ENCODE results near the gene DLGAP4.
"Not testable (repeated sequence)": the region's sequence is repeated elsewhere in the genome, so short reads cannot be mapped to it uniquely, and the experiment has no call there.

Gene DLGAP4

DNA sequence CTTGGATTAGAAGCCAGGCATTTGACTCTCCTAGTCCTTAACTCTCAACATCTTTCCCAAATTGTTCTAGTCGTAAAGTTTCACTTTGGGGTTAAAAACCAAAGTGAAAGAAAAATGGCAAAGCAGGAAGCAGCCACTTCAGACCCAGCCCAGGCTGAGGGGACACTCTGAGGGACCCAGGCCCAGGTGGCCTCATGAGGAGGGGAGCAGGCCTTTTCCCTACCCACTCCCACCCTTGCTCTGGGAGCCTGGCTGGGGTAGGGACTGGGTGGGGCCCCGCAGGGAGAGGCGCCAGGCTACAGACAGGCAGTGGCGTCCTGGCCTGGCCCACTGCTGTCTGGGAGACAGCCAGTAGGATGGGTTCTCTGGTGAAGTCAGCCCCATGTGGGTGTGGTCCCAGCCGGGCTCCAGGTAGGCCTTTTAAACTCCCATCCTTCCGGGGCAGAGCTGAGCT lies 166.5 kb downstream of the DLGAP4 start:
- peak overlapping the region; percentile 42 for H3K9ac ChIP-seq (ENCODE audit: insufficient read length, low read depth)
- H3K36me3 ChIP-seq (ENCODE audit: insufficient read depth, insufficient read length, low read length): peaks cover 51% of the 10 kb centered on the region
- no peak for DNase-seq (ENCODE audit: low read depth, low spot score)
- H3K4me3 ChIP-seq (ENCODE audit: insufficient read length, low read depth): no peak overlapping the region
- H3K27me3 ChIP-seq (ENCODE audit: insufficient read depth, insufficient read length): no peaks in the 10 kb centered on the region
- no peak for TF ChIP-seq YY1 (IDR thresholded peaks at IDR 0.05; ENCODE audit: insufficient read depth, insufficient read length)
- no peak for TF ChIP-seq ZNF274 (IDR thresholded peaks at IDR 0.05; ENCODE audit: low read depth, low read length)
- no peak for TF ChIP-seq SUZ12 (IDR thresholded peaks at IDR 0.05; ENCODE audit: extremely low read depth, insufficient read depth, insufficient read length)
- H3K9me3 ChIP-seq (ENCODE audit: insufficient read depth, low read length): no peaks in the 10 kb centered on the region
- H3K4me1 ChIP-seq (ENCODE audit: insufficient read depth, insufficient read length): peaks cover 19% of the 10 kb centered on the region

DNA sequence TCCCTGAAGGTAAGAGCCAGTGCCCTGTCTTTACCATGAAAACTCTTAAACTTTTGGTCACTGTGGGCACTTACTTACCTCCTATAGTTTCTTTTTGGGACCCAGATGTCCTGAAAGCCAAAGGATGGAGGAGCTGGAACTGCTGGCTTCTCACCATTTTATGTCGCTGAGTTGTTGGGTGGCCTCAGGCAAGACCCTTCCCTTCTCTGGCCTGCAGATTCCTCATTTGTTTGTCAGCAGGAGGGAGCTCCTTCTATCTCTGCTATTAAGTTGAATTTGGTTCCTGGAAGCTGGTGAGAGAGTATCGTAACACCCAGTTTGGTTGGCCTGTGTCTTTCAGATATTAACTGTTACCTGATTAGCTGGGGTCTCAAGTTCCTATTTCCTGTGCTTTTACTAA lies 167.0 kb downstream of the DLGAP4 start:
- Histone ChIP-seq H3K4me1 (ENCODE audit: insufficient read depth, insufficient read length) (peaks cover 14% of the 10 kb centered on the region), H3K27me3 (ENCODE audit: insufficient read depth, insufficient read length) (no peaks in the 10 kb centered on the region), H3K4me3 (ENCODE audit: insufficient read length, low read depth) (no peak overlapping the region), H3K36me3 (ENCODE audit: insufficient read depth, insufficient read length, low read length) (peaks cover 51% of the 10 kb centered on the region), H3K9me3 (ENCODE audit: insufficient read depth, low read length) (no peaks in the 10 kb centered on the region), H3K9ac (ENCODE audit: insufficient read length, low read depth) (peak overlapping the region; percentile 43)
- DNase-seq (ENCODE audit: low read depth, low spot score): no peak
- TF ChIP-seq YY1 (IDR thresholded peaks at IDR 0.05; ENCODE audit: insufficient read depth, insufficient read length) (no peak), ZNF274 (IDR thresholded peaks at IDR 0.05; ENCODE audit: low read depth, low read length) (no peak), SUZ12 (IDR thresholded peaks at IDR 0.05; ENCODE audit: extremely low read depth, insufficient read depth, insufficient read length) (no peak)

DNA sequence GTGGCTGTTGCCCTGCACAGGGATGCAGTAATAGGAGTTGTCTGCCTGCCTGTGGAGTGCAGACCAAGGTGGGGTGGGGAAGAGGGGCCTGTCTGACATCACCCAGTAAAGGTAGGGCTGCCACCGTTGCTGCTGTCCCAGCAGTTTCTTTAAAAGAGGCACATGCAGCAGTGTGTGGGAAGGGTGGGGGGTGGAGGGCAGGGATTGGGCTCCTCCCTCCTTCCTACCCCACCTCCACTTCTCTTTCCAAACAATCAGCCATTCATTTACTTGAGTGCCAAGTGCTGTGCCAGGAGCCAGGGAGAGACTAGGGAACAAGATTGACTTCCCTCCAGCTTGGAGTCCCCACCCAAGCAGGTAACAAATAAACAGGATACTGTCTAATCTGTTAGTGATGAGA lies 168.4 kb downstream of the DLGAP4 start:
- Histone ChIP-seq H3K27me3 (ENCODE audit: insufficient read depth, insufficient read length) (no peaks in the 10 kb centered on the region), H3K4me1 (ENCODE audit: insufficient read depth, insufficient read length) (peaks cover 13% of the 10 kb centered on the region), H3K4me3 (ENCODE audit: insufficient read length, low read depth) (no peak overlapping the region), H3K36me3 (ENCODE audit: insufficient read depth, insufficient read length, low read length) (peaks cover 51% of the 10 kb centered on the region), H3K9ac (ENCODE audit: insufficient read length, low read depth) (peak overlapping the region; percentile 28), H3K9me3 (ENCODE audit: insufficient read depth, low read length) (no peaks in the 10 kb centered on the region)
- TF ChIP-seq ZNF274 (IDR thresholded peaks at IDR 0.05; ENCODE audit: low read depth, low read length) (no peak), SUZ12 (IDR thresholded peaks at IDR 0.05; ENCODE audit: extremely low read depth, insufficient read depth, insufficient read length) (no peak), YY1 (IDR thresholded peaks at IDR 0.05; ENCODE audit: insufficient read depth, insufficient read length) (no peak)
- no peak for DNase-seq (ENCODE audit: low read depth, low spot score)

DNA sequence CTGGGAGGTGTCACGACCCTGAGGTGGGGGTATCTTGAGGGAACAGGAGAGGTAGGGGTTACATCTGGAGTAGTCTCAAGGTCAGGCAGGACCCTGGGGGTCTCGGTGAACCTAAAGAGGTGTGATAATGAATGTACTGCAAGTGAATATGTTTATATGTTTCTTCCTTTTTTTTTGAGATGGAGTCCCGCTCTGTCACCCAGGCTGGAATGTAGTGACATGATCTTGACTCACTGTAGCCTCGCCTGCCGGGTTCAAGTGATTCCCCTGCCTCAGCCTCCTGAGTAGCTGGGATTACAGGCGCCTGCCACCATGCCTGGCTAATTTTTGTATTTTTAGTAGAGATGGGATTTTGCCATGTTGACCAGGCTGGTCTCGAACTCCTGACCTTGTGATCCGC lies 168.9 kb downstream of the DLGAP4 start:
- not testable (repeated sequence) for H3K9ac ChIP-seq (ENCODE audit: insufficient read length, low read depth); H3K4me3 ChIP-seq (ENCODE audit: insufficient read length, low read depth); H3K27me3 ChIP-seq (ENCODE audit: insufficient read depth, insufficient read length); H3K9me3 ChIP-seq (ENCODE audit: insufficient read depth, low read length); DNase-seq (ENCODE audit: low read depth, low spot score)
- peaks cover 13% of the 10 kb centered on the region for H3K4me1 ChIP-seq (ENCODE audit: insufficient read depth, insufficient read length)
- peaks cover 54% of the 10 kb centered on the region for H3K36me3 ChIP-seq (ENCODE audit: insufficient read depth, insufficient read length, low read length)

DNA sequence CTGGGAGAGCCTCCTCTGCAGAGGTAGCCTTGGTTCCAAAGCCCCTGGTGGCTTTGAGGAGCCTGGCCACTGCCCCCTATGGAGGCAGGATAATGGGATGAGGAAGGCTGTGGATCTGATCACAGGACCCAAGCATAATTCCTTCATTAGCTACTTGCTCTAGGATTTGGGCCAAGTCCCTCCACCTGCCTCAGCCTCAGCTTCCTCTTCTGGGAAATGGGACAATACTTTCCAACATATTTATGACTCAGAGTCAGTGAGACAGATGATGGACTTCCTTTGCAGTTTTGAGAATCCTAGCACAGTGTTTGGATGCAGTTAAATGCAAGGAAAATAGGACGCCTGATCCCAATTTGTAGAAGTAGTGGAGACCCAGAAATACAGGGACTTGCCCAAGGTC lies 171.3 kb downstream of the DLGAP4 start:
- Histone ChIP-seq H3K27me3 (ENCODE audit: insufficient read depth, insufficient read length) (no peaks in the 10 kb centered on the region), H3K4me1 (ENCODE audit: insufficient read depth, insufficient read length) (peaks cover 23% of the 10 kb centered on the region), H3K36me3 (ENCODE audit: insufficient read depth, insufficient read length, low read length) (peaks cover 63% of the 10 kb centered on the region), H3K9ac (ENCODE audit: insufficient read length, low read depth) (no peak overlapping the region), H3K9me3 (ENCODE audit: insufficient read depth, low read length) (no peaks in the 10 kb centered on the region), H3K4me3 (ENCODE audit: insufficient read length, low read depth) (no peak overlapping the region)
- TF ChIP-seq SUZ12 (IDR thresholded peaks at IDR 0.05; ENCODE audit: extremely low read depth, insufficient read depth, insufficient read length) (no peak), ZNF274 (IDR thresholded peaks at IDR 0.05; ENCODE audit: low read depth, low read length) (no peak), YY1 (IDR thresholded peaks at IDR 0.05; ENCODE audit: insufficient read depth, insufficient read length) (no peak)
- DNase-seq (ENCODE audit: low read depth, low spot score): no peak

DNA sequence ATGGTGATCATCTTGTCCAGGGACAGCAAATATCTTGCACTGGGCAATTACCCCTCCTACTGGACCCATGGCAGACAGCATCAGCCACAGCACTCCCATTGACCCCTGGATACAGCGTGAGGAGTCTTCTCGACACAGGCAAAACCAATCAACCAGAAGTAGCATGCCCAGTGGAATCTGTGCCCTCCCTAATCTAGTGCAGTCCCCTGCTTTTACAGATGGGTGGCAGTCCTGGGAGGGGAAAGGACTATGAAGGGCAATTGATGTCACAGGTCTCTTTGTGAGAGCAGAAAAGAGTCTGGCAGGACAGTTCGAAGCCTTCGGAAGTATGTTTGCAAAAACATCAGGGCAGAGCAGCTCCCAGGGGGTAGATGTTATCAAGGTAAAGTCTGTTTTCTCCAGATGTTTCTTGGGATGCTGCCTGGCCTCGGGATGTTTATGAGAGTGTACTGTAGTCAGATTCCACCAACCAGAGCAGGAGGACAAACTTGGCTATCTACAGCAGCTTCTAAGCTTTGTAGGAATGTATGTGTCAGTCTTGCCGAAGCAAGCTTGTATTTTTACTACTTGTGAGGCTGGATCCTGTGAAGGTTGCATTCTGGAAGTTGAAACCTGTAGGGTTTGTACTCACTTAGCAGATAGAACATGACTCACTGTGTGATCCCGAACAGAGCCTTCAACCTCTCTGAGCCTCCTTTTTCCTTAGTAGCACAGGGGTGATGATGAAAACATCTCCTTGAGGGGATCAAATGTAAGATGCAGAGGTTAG lies 172.2 kb downstream of the DLGAP4 start:
- Histone ChIP-seq H3K27me3 (ENCODE audit: insufficient read depth, insufficient read length) (no peaks in the 10 kb centered on the region), H3K4me1 (ENCODE audit: insufficient read depth, insufficient read length) (peaks cover 21% of the 10 kb centered on the region), H3K4me3 (ENCODE audit: insufficient read length, low read depth) (no peak overlapping the region), H3K9me3 (ENCODE audit: insufficient read depth, low read length) (no peaks in the 10 kb centered on the region), H3K36me3 (ENCODE audit: insufficient read depth, insufficient read length, low read length) (peaks cover 66% of the 10 kb centered on the region), H3K9ac (ENCODE audit: insufficient read length, low read depth) (no peak overlapping the region)
- no peak for DNase-seq (ENCODE audit: low read depth, low spot score)
- no peak for TF ChIP-seq SUZ12 (IDR thresholded peaks at IDR 0.05; ENCODE audit: extremely low read depth, insufficient read depth, insufficient read length)
- no peak for TF ChIP-seq ZNF274 (IDR thresholded peaks at IDR 0.05; ENCODE audit: low read depth, low read length)

DNA sequence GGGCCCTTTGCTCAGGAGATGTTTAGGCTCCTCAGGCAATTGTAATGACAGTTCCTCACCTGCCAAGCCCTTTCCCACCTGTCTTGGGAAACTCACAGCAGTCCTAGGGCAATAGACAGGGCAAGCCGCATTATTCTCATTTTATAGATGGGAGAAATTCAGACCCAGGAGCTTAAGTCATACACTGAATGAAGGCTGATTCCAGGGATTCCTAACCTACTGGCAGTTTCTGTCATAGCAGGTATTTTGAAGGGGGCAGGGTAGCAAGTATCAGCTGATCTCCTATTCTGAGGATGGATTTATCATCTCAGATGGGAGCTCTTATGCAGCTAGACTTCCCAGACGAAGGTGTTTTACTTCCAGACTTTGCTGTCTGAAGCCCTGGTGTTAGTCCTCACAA lies 173.8 kb downstream of the DLGAP4 start:
- DNase-seq (ENCODE audit: low read depth, low spot score): no peak
- H3K4me3 ChIP-seq (ENCODE audit: insufficient read length, low read depth): no peak overlapping the region
- TF ChIP-seq YY1 (IDR thresholded peaks at IDR 0.05; ENCODE audit: insufficient read depth, insufficient read length): no peak
- TF ChIP-seq SUZ12 (IDR thresholded peaks at IDR 0.05; ENCODE audit: extremely low read depth, insufficient read depth, insufficient read length): no peak
- TF ChIP-seq ZNF274 (IDR thresholded peaks at IDR 0.05; ENCODE audit: low read depth, low read length): no peak
- no peaks in the 10 kb centered on the region for H3K27me3 ChIP-seq (ENCODE audit: insufficient read depth, insufficient read length)
- H3K4me1 ChIP-seq (ENCODE audit: insufficient read depth, insufficient read length): peaks cover 19% of the 10 kb centered on the region
- peaks cover 65% of the 10 kb centered on the region for H3K36me3 ChIP-seq (ENCODE audit: insufficient read depth, insufficient read length, low read length)
- no peaks in the 10 kb centered on the region for H3K9me3 ChIP-seq (ENCODE audit: insufficient read depth, low read length)
- no peak overlapping the region for H3K9ac ChIP-seq (ENCODE audit: insufficient read length, low read depth)
